ENCODE results near the gene LPCAT2. TPM values are rescaled to one million over a fixed set of nuclear protein-coding genes. Genes with fewer than 3 reads are reported as not detected.

Gene LPCAT2
- total and polyA plus RNA-seq, 2 of the 13 experiments (the other 11 are each of a cell fraction or from before 2014, with no cell fraction given): 9.9 to 17.6 TPM

GRCh38 chr16:55508941-55509931, at the start of gene LPCAT2 (continued):
- no peak for TF ChIP-seq ZNF441 (CRISPR knock-in tag; IDR thresholded peaks at IDR 0.05; ENCODE audit: borderline replicate concordance)
- no peak for TF ChIP-seq ZNF616 (CRISPR knock-in tag; IDR thresholded peaks at IDR 0.05; ENCODE audit: low read depth)
- TF ChIP-seq ZNF17 (CRISPR knock-in tag; IDR thresholded peaks at IDR 0.05): no peak
- TF ChIP-seq RFX1 (IDR thresholded peaks at IDR 0.05): no peak
- TF ChIP-seq EHMT2 (IDR thresholded peaks at IDR 0.05; ENCODE audit: borderline replicate concordance, low read depth, low read length): no peak
- TF ChIP-seq ZNF546 (CRISPR knock-in tag; conservative IDR thresholded peaks at IDR 0.05): no peak
- no peak for TF ChIP-seq NCOA5 (CRISPR knock-in tag; IDR thresholded peaks at IDR 0.05)
- TF ChIP-seq SRY (CRISPR knock-in tag; IDR thresholded peaks at IDR 0.05): no peak
- TF ChIP-seq SOX13 (IDR thresholded peaks at IDR 0.05): no peak
- no peak for TF ChIP-seq SOX13 (CRISPR knock-in tag; conservative IDR thresholded peaks at IDR 0.05 in 1 of 2, IDR thresholded peaks at IDR 0.05 in 1 of 2)
- TF ChIP-seq KDM6A (CRISPR knock-in tag; IDR thresholded peaks at IDR 0.05; ENCODE audit: low read depth): no peak
- no peak for TF ChIP-seq ZNF138 (CRISPR knock-in tag; IDR thresholded peaks at IDR 0.05; ENCODE audit: low read depth)
- no peak for TF ChIP-seq HIC2 (CRISPR knock-in tag; IDR thresholded peaks at IDR 0.05; ENCODE audit: low read depth)
- no peak for TF ChIP-seq TEAD2 (CRISPR knock-in tag; IDR thresholded peaks at IDR 0.05)
- TF ChIP-seq SMC3 (IDR thresholded peaks at IDR 0.05; ENCODE audit: low read length): no peak
- no peak for TF ChIP-seq LRRFIP1 (CRISPR knock-in tag; conservative IDR thresholded peaks at IDR 0.05)
- TF ChIP-seq TCF7 (IDR thresholded peaks at IDR 0.05; ENCODE audit: low read depth): no peak
- peak; percentile 45; the same call in 1 of the 2 replicates for TF ChIP-seq ZNF766 (CRISPR knock-in tag; IDR thresholded peaks at IDR 0.05; ENCODE audit: borderline replicate concordance)
- TF ChIP-seq ZNF841 (CRISPR knock-in tag; IDR thresholded peaks at IDR 0.05; ENCODE audit: borderline replicate concordance): no peak
- no peak for TF ChIP-seq AKAP8 (CRISPR knock-in tag; IDR thresholded peaks at IDR 0.05)
- peak; percentile 35; the same call in 1 of the 2 replicates for TF ChIP-seq KMT2B (CRISPR knock-in tag; IDR thresholded peaks at IDR 0.05)
- TF ChIP-seq HOXA5 (CRISPR knock-in tag; IDR thresholded peaks at IDR 0.05): peak; percentile 63
- TF ChIP-seq ZNF274 (CRISPR knock-in tag; IDR thresholded peaks at IDR 0.05): peak; percentile 86; the same call in 1 of the 2 replicates
- no peak for TF ChIP-seq ZNF124 (CRISPR knock-in tag; IDR thresholded peaks at IDR 0.05)
- TF ChIP-seq ZNF430 (CRISPR knock-in tag; IDR thresholded peaks at IDR 0.05): peak; percentile 61
- TF ChIP-seq KAT8 (CRISPR knock-in tag; IDR thresholded peaks at IDR 0.05): peak; percentile 35; the same call in 1 of the 2 replicates
- TF ChIP-seq NONO (IDR thresholded peaks at IDR 0.05): no peak
- TF ChIP-seq NONO (CRISPR knock-in tag; conservative IDR thresholded peaks at IDR 0.05): no peak

Data from HepG2 (cell line).